Endothelial cell of umbilical vein (primary cell): ENCODE measurements around the gene ADAMTS17. TPM values are rescaled to one million over a fixed set of nuclear protein-coding genes. Genes with fewer than 3 reads are reported as not detected.

ENCODE experiments used
- BruUV-seq: library from RNA; stranded (reverse); fragments of 400-500 nt; replicated peaks from 2 replicates; lab custom pipeline; 2021; lab: Mats Ljungman, UMichigan
- CTCF ChIA-PET: fragments of 300-600, 350-600 bp; sonication (Branson Sonifier 250); formaldehyde crosslinking; loops from one replicate; lab custom pipeline; 2021; ENCODE audit warnings: antibody characterized with exemption, inconsistent platforms; lab: Charles Lee
- POLR2A ChIA-PET: fragments of 300-600, 350-600 bp; sonication (Branson Sonifier 250); formaldehyde crosslinking; loops from one replicate; lab custom pipeline; 2021; ENCODE audit warnings: antibody characterized with exemption, inconsistent platforms; lab: Charles Lee
- DNase-seq: peaks from one replicate; pipeline ENCODE4 v3.0.0-alpha.2; 2011; ENCODE audit warnings: low read depth, low spot score
- FAIRE-seq: peaks from 2 replicates; lab custom pipeline; 2011; peaks lifted over from hg19 to GRCh38; lab: Jason Lieb, UNC
- H2AFZ ChIP-seq: 2 replicates; pipeline ENCODE4 v1.6.0; 2012; ENCODE audit warnings: low read depth, low read length, control low read depth, inconsistent platforms
- H3K27ac ChIP-seq: 2 replicates; pipeline ENCODE4 v1.5.1; 2011; ENCODE audit warnings: low read depth, mild to moderate bottlenecking, control low read depth, low read length, moderate library complexity; ENCODE audit not compliant: insufficient read depth
- H3K27me3 ChIP-seq, 2 experiments: 2 replicates each; pipeline versions ENCODE4 v1.6.0 to v1.6.1; 2011; ENCODE audit warnings: low read length in 2 of 2, mixed read lengths in 1 of 2; ENCODE audit not compliant: control insufficient read depth in 2 of 2, insufficient read depth in 2 of 2
- H3K36me3 ChIP-seq, 2 experiments: 2 replicates in 1 of 2; 3 replicates in 1 of 2; pipeline ENCODE4 v1.5.1; 2011; ENCODE audit warnings: low read length in 2 of 2, mild to moderate bottlenecking in 1 of 2, moderate library complexity in 1 of 2; ENCODE audit not compliant: control insufficient read depth in 2 of 2, insufficient read depth in 2 of 2; ENCODE audit errors: extremely low read depth in 1 of 2
- H3K4me1 ChIP-seq: 3 replicates; pipeline ENCODE4 v1.5.1; 2011; ENCODE audit warnings: mild to moderate bottlenecking, low read length; ENCODE audit not compliant: control insufficient read depth, insufficient read depth; ENCODE audit errors: extremely low read depth
- H3K4me2 ChIP-seq: 2 replicates; pipeline ENCODE4 v1.6.1; 2011; ENCODE audit warnings: low read length, control low read depth, mixed read lengths; ENCODE audit not compliant: insufficient read depth
- H3K4me3 ChIP-seq, 3 experiments: fragments of 200-600 bp in 1 of 3; sonication (generic), shearing (Covaris generic) in 1 of 3; replicated peaks in 1 of 3; 2 replicates each; pipeline ENCODE4 v1.5.1; 2011 to 2016; ENCODE audit warnings: control low read depth in 3 of 3, low read length in 3 of 3, mild to moderate bottlenecking in 2 of 3, inconsistent platforms in 1 of 3, low read depth in 1 of 3, moderate library complexity in 1 of 3; ENCODE audit not compliant: insufficient read depth in 1 of 3
- H3K79me2 ChIP-seq: 2 replicates; pipeline ENCODE4 v1.6.0; 2012; ENCODE audit warnings: low read length, inconsistent platforms; ENCODE audit not compliant: control insufficient read depth, insufficient read depth
- H3K9ac ChIP-seq: replicated peaks from 2 replicates; pipeline ENCODE3; 2011; ENCODE audit warnings: low read length, control low read depth; ENCODE audit not compliant: insufficient read depth; ENCODE audit errors: extremely low read depth
- H3K9me1 ChIP-seq: replicated peaks from 3 replicates; pipeline ENCODE4 v1.6.0; 2011; ENCODE audit warnings: mild to moderate bottlenecking, low read length; ENCODE audit not compliant: control insufficient read depth, insufficient read depth; ENCODE audit errors: extremely low read depth
- H3K9me3 ChIP-seq: replicated peaks from 2 replicates; pipeline ENCODE4 v1.5.1; 2012; ENCODE audit warnings: low read length, inconsistent platforms; ENCODE audit not compliant: control insufficient read depth, insufficient read depth
- H4K20me1 ChIP-seq: replicated peaks from 2 replicates; pipeline ENCODE3; 2011; ENCODE audit warnings: mild to moderate bottlenecking, low read length; ENCODE audit not compliant: control insufficient read depth, insufficient read depth; ENCODE audit errors: extremely low read depth
- EZH2 ChIP-seq: IDR thresholded peaks from 2 replicates; pipeline ENCODE4 v1.6.1; 2012; ENCODE audit warnings: borderline replicate concordance, low read depth, mild to moderate bottlenecking, moderate library complexity, low read length, inconsistent platforms; ENCODE audit not compliant: severe bottlenecking
- FOS ChIP-seq: IDR thresholded peaks from 2 replicates; pipeline ENCODE4 v1.6.1; 2011; ENCODE audit warnings: mild to moderate bottlenecking, low read length, moderate library complexity, borderline replicate concordance; ENCODE audit not compliant: insufficient read depth
- GATA2 ChIP-seq: IDR thresholded peaks from 2 replicates; pipeline ENCODE4 v1.7.0; 2011; ENCODE audit warnings: low read depth, mild to moderate bottlenecking, moderate library complexity, mixed read lengths, low read length; ENCODE audit not compliant: insufficient read length, insufficient read depth
- JUN ChIP-seq: IDR thresholded peaks from 2 replicates; pipeline ENCODE4 v1.6.1; 2011; ENCODE audit warnings: borderline replicate concordance, low read depth; ENCODE audit not compliant: insufficient read length, insufficient read depth
- MYC ChIP-seq: IDR thresholded peaks from one replicate; pipeline ENCODE4 v1.6.1; 2011; ENCODE audit warnings: mild to moderate bottlenecking, low read depth, low read length
- POLR2A ChIP-seq: IDR thresholded peaks from 2 replicates; pipeline ENCODE4 v1.6.1; 2012; ENCODE audit warnings: low read depth, mild to moderate bottlenecking, control low read depth, low read length
- POLR2AphosphoS5 ChIP-seq: IDR thresholded peaks from 2 replicates; pipeline ENCODE4 v1.6.1; 2012; ENCODE audit warnings: low read depth, mild to moderate bottlenecking, control low read depth, low read length, moderate library complexity; ENCODE audit not compliant: insufficient read depth
- dilution Hi-C: fragments of 300-500 bp; cut with MboI; formaldehyde crosslinking; loops from one replicate; pipeline ENCODE4 v1.15.0; 2019; ENCODE audit warnings: low sequenced_read_pairs; ENCODE audit not compliant: extremely low pct_ligation_motif_present
- intact Hi-C: fragments of 100-400 bp; cut with micrococcal nuclease; formaldehyde crosslinking; loops from one replicate; pipeline ENCODE4 v1.10.0; 2022
- polyA plus RNA-seq, 4 experiments: library from polyadenylated mRNA; depleted of rRNA in 3 of 4; stranded (reverse) in 3 of 4; unstranded in 1 of 4; fragments of >200 nt; gene quantifications; 2 replicates each; pipeline versions ENCODE4 v1.2.1 to v1.2.3, GENCODE V29; 2011 to 2012; ENCODE audit warnings: missing spikeins in 1 of 4
- total RNA-seq: library from RNA; stranded (reverse); gene quantifications from 2 replicates; pipeline ENCODE4 v1.2.3, GENCODE V29; 2021
- TF ChIP-seq, protein P1 (sequence below): IDR thresholded peaks from 2 replicates; pipeline ENCODE4 v1.6.1; 2011; ENCODE audit not compliant: insufficient read depth, insufficient read length
- TF ChIP-seq, protein P2 (sequence below), 2 donors: IDR thresholded peaks; 1 replicate in 1 of 2; 2 replicates in 1 of 2; pipeline ENCODE4 v1.5.1; 2011; ENCODE audit warnings: low read length in 2 of 2, mild to moderate bottlenecking in 2 of 2, moderate library complexity in 2 of 2, control low read depth in 1 of 2, inconsistent platforms in 1 of 2, low read depth in 1 of 2; ENCODE audit not compliant: insufficient read depth in 1 of 2; ENCODE audit errors: extremely low read depth in 1 of 2

ADAMTS17 gene
- total and polyA plus RNA-seq, 2 donors (not counting 3 experiments of a cell fraction or from before 2014, with no cell fraction given), result 0.12 TPM; not detected in 1

GRCh38 chr15:100008258-100008657 is 333.5 kb downstream of the ADAMTS17 start:
- FAIRE-seq, result no peak
- dilution Hi-C loops (no loop called here), intact Hi-C loops (no loop called here)
- H3K9ac ChIP-seq, result no peak overlapping the region
- no TSS peak for BruUV-seq
- no peaks in the 10 kb centered on the region for H3K9me1 ChIP-seq
- TF ChIP-seq POLR2A (no peak), EZH2 (no peak), JUN (no peak), MYC (no peak)
- TF ChIP-seq, protein P1, sequence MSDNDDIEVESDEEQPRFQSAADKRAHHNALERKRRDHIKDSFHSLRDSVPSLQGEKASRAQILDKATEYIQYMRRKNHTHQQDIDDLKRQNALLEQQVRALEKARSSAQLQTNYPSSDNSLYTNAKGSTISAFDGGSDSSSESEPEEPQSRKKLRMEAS, result no peak
- H3K9me3 ChIP-seq, result peaks cover 2% of the 10 kb centered on the region
- no peak overlapping the region for H3K4me3 ChIP-seq
- H2AFZ ChIP-seq, result no peak overlapping the region
- no peaks in the 10 kb centered on the region for H3K79me2 ChIP-seq
- H3K27ac ChIP-seq, result no peak overlapping the region
- H3K36me3 ChIP-seq, result no peaks in the 10 kb centered on the region
- H3K4me2 ChIP-seq, result no peak overlapping the region
- DNase-seq, result no peak
- ChIA-PET CTCF (no interaction called here), POLR2A (no interaction called here)
- no peaks in the 10 kb centered on the region for H3K27me3 ChIP-seq
- no peaks in the 10 kb centered on the region for H4K20me1 ChIP-seq
- no peaks in the 10 kb centered on the region for H3K4me1 ChIP-seq

GRCh38 chr15:100007609-100008008 is 334.2 kb downstream of the ADAMTS17 start:
- intact Hi-C loops (no loop called here), dilution Hi-C loops (no loop called here)
- POLR2A ChIA-PET, result no interaction called here
- Histone ChIP-seq H3K9ac (no peak overlapping the region), H3K27ac (no peak overlapping the region), H3K79me2 (no peaks in the 10 kb centered on the region), H4K20me1 (no peaks in the 10 kb centered on the region), H3K4me2 (no peak overlapping the region), H3K9me3 (peaks cover 2% of the 10 kb centered on the region), H3K36me3 (no peaks in the 10 kb centered on the region), H2AFZ (no peak overlapping the region), H3K27me3 (no peaks in the 10 kb centered on the region), H3K4me1 (no peaks in the 10 kb centered on the region), H3K4me3 (no peak overlapping the region), H3K9me1 (no peaks in the 10 kb centered on the region)
- DNase-seq (no peak), FAIRE-seq (no peak)
- CTCF ChIA-PET, result no interaction called here
- no TSS peak for BruUV-seq
- TF ChIP-seq FOS (no peak), POLR2AphosphoS5 (no peak), JUN (no peak), GATA2 (no peak), MYC (no peak), EZH2 (no peak), POLR2A (no peak)
- TF ChIP-seq, protein P2, sequence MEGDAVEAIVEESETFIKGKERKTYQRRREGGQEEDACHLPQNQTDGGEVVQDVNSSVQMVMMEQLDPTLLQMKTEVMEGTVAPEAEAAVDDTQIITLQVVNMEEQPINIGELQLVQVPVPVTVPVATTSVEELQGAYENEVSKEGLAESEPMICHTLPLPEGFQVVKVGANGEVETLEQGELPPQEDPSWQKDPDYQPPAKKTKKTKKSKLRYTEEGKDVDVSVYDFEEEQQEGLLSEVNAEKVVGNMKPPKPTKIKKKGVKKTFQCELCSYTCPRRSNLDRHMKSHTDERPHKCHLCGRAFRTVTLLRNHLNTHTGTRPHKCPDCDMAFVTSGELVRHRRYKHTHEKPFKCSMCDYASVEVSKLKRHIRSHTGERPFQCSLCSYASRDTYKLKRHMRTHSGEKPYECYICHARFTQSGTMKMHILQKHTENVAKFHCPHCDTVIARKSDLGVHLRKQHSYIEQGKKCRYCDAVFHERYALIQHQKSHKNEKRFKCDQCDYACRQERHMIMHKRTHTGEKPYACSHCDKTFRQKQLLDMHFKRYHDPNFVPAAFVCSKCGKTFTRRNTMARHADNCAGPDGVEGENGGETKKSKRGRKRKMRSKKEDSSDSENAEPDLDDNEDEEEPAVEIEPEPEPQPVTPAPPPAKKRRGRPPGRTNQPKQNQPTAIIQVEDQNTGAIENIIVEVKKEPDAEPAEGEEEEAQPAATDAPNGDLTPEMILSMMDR (IDR thresholded peaks at IDR 0.05; ENCODE audit: extremely low read depth in 1 of 2, insufficient read depth in 1 of 2, low read depth in 1 of 2, low read length in 2 of 2), result no peak
- TF ChIP-seq, protein P1, result no peak
